Embryonic facial prominence (tissue), 1 donor: Measurements from ENCODE around the gene C14orf39.
A peak's percentile ranks its signal among the peaks of the same experiment; 100 is the strongest.

ENCODE experiments used
- DNase-seq: peaks from one replicate; pipeline ENCODE4 v3.0.0-alpha.2; 2016; ENCODE audit errors: extremely low spot score

C14orf39 gene

GRCh38 chr14:60485598-60486251, at the start of gene C14orf39:
Gene C14orf39, minus strand, starts transcription at chr14:60486063. Its CDS starts 985 bp downstream, at chr14:60485078.
- peak; percentile 55 for DNase-seq

GRCh38 chr14:60532442-60532841, 46.6 kb upstream of the C14orf39 start:
- DNase-seq = no peak

- no peak for DNase-seq
Measured at GRCh38 chr14:60515511-60516289, 29.8 kb upstream of the C14orf39 start.

- DNase-seq = no peak
Measured at GRCh38 chr14:60514741-60515491, 29.1 kb upstream of the C14orf39 start.

- DNase-seq = no peak
Measured at GRCh38 chr14:60514378-60514740, 28.5 kb upstream of the C14orf39 start.

GRCh38 chr14:60512973-60513571, 27.2 kb upstream of the C14orf39 start:
- no peak for DNase-seq

GRCh38 chr14:60512126-60512525, 26.3 kb upstream of the C14orf39 start:
- DNase-seq = no peak

- DNase-seq = no peak
Measured at GRCh38 chr14:60510951-60511599, 25.2 kb upstream of the C14orf39 start.

- DNase-seq = no peak
Measured at GRCh38 chr14:60510254-60510950, 24.5 kb upstream of the C14orf39 start.

- DNase-seq = no peak
Measured at GRCh38 chr14:60509438-60510253, 23.8 kb upstream of the C14orf39 start.

- DNase-seq = peak; percentile 65
Measured at GRCh38 chr14:60508707-60509437, 23.0 kb upstream of the C14orf39 start, which contains the start of gene SIX6. Gene SIX6, plus strand, starts transcription at chr14:60509146. Its CDS starts 253 bp downstream, at chr14:60509399.

- no peak for DNase-seq
Measured at GRCh38 chr14:60508363-60508706, 22.5 kb upstream of the C14orf39 start.

GRCh38 chr14:60506985-60507829, 21.3 kb upstream of the C14orf39 start:
- DNase-seq = no peak

GRCh38 chr14:60506462-60506984, 20.7 kb upstream of the C14orf39 start:
- DNase-seq = no peak

GRCh38 chr14:60506010-60506409, 20.1 kb upstream of the C14orf39 start:
- no peak for DNase-seq

GRCh38 chr14:60505448-60505847, 19.6 kb upstream of the C14orf39 start:
- DNase-seq = no peak

- DNase-seq = no peak
Measured at GRCh38 chr14:60502541-60502940, 16.7 kb upstream of the C14orf39 start.

- DNase-seq = no peak
Measured at GRCh38 chr14:60495946-60496345, 10.1 kb upstream of the C14orf39 start.
